ENCODE data around the gene RNPEPL1.
"Not testable (repeated sequence)": the region's sequence is repeated elsewhere in the genome, so short reads cannot be mapped to it uniquely, and the experiment has no call there.

DNA sequence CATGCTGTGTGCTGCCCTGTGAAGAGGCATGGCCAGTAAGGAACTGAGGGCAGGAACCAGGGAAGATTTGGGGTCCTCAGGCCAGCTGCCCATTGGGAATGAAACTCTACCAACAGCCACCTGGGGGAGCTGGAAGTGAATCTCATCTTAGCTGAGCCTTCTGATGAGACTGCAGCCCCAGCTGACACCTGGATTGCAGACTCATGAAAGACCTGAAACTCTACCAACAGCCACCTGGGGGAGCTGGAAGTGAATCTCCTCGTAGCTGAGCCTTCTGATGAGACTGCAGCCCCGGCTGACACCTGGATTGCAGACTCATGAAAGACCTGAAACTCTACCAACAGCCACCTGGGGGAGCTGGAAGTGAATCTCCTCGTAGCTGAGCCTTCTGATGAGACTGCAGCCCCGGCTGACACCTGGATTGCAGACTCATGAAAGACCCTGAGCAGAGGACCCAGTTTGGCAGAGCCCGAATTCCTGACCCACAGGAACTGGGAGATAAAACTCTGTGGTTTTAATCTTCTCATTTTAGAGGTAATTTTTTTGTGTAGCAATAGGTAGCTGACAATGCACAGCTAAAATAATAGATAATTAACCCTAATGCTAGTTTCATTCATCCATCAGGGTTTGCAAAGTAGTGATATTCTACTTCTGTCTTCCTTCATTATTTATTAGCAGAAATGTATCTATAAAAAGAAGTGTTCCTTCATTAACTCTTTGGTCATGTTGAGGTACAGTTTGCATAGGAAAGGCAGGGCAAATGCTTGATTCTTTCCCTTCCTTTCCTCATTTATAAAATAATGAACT is 48.8 kb downstream of the RNPEPL1 start:
- not testable (repeated sequence) for TF ChIP-seq CTCF, POLR2AphosphoS5, POLR2A (IDR thresholded peaks at IDR 0.05)

All from breast epithelium (tissue), 3 donors.